ENCODE results near the gene ADAM30. TPM values are rescaled to one million over a fixed set of nuclear protein-coding genes. Genes with fewer than 3 reads are reported as not detected.

Gene ADAM30
- not detected in 2 replicates for total RNA-seq

GRCh38 chr1:119896303-119896702 lies at the start of gene ADAM30:
Gene ADAM30, minus strand, starts transcription at chr1:119896515. Its CDS starts 179 bp downstream, at chr1:119896336.

Other genes with a start within 250 kb of the ADAM30 start
- gene ZNF697, start 248.2 kb downstream of the ADAM30 start, total RNA-seq: 7.8 and 11.2 TPM in 2 replicates
- 266 and 298 TPM in 2 replicates for gene PHGDH, start 184.6 kb downstream of the ADAM30 start, total RNA-seq
- gene HMGCS2, start 127.6 kb downstream of the ADAM30 start, total RNA-seq: not detected in 2 replicates
- 0.89 TPM in 1 of 2 replicates, not detected in the other for gene REG4, start 85.1 kb downstream of the ADAM30 start, total RNA-seq
- gene NOTCH2, start 173.1 kb upstream of the ADAM30 start, total RNA-seq: 81.3 and 95.2 TPM in 2 replicates

Data from myometrial cell (primary cell).